A673 (cell line): Measurements from ENCODE around the gene FSTL1. TPM values are rescaled to one million over a fixed set of nuclear protein-coding genes. Genes with fewer than 3 reads are reported as not detected.

Source experiments
- BruUV-seq: library from RNA; stranded (reverse); fragments of 400-500 nt; replicated peaks from 2 replicates; lab custom pipeline; 2021; lab: Mats Ljungman, UMichigan
- CTCF ChIA-PET: fragments of 300-600 bp; sonication (Branson Sonifier 250); formaldehyde crosslinking; loops from one replicate; lab custom pipeline; 2022; ENCODE audit warnings: antibody characterized with exemption; lab: Charles Lee
- POLR2A ChIA-PET: fragments of 300-600 bp; sonication (Branson Sonifier 250); formaldehyde crosslinking; loops from one replicate; lab custom pipeline; 2022; ENCODE audit warnings: antibody characterized with exemption; ENCODE audit not compliant: low non-redundant PET; lab: Charles Lee
- DNase-seq: peaks from one replicate; pipeline ENCODE4 v3.0.0-alpha.2; 2015; ENCODE audit warnings: low spot score
- H3K27ac ChIP-seq: fragments of 200-600 bp; sonication (generic); 2 replicates; pipeline ENCODE4 v1.5.1; 2016; ENCODE audit warnings: mixed run types, low read depth, mild to moderate bottlenecking, mixed read lengths, antibody characterized with exemption, low read length; ENCODE audit not compliant: poor library complexity, severe bottlenecking
- H3K27me3 ChIP-seq: fragments of 200-600 bp; sonication (generic); replicated peaks from 2 replicates; pipeline ENCODE4 v1.6.1; 2017; ENCODE audit warnings: mixed run types, low read depth, mild to moderate bottlenecking, mixed read lengths, antibody characterized with exemption, low read length; ENCODE audit not compliant: insufficient read depth, poor library complexity
- H3K36me3 ChIP-seq: fragments of 200-600 bp; sonication (generic); 2 replicates; pipeline ENCODE4 v1.6.1; 2016; ENCODE audit warnings: mixed run types, mild to moderate bottlenecking, mixed read lengths, antibody characterized with exemption, low read length; ENCODE audit not compliant: insufficient read depth, poor library complexity, severe bottlenecking
- H3K4me1 ChIP-seq: fragments of 200-600 bp; sonication (generic); 2 replicates; pipeline ENCODE4 v1.6.1; 2017; ENCODE audit warnings: mixed run types, mild to moderate bottlenecking, mixed read lengths, antibody characterized with exemption, low read length; ENCODE audit not compliant: insufficient read depth, poor library complexity, severe bottlenecking
- H3K4me3 ChIP-seq: fragments of 200-600 bp; sonication (generic); 2 replicates; pipeline ENCODE4 v1.5.1; 2016; ENCODE audit warnings: low read depth, mixed run types, mild to moderate bottlenecking, mixed read lengths, low read length; ENCODE audit not compliant: poor library complexity, severe bottlenecking
- H3K9me3 ChIP-seq: fragments of 200-600 bp; sonication (generic); 2 replicates; pipeline ENCODE4 v1.6.1; 2016; ENCODE audit warnings: mixed run types, low read depth, mild to moderate bottlenecking, mixed read lengths, antibody characterized with exemption, low read length; ENCODE audit not compliant: poor library complexity, severe bottlenecking
- CTCF ChIP-seq: fragments of 300-800, 200-600 bp; sonication (generic); conservative IDR thresholded peaks from 2 replicates; pipeline ENCODE4 v1.5.1; 2017; ENCODE audit warnings: low read depth, mild to moderate bottlenecking, antibody characterized with exemption, low read length, moderate library complexity, mixed read lengths
- EZH2 ChIP-seq: fragments of 200-600 bp; sonication (generic); IDR thresholded peaks from 2 replicates; pipeline ENCODE4 v1.6.1; 2017; ENCODE audit warnings: borderline replicate concordance, low read depth, mild to moderate bottlenecking, mixed read lengths, antibody characterized with exemption, low read length; ENCODE audit not compliant: poor library complexity, severe bottlenecking
- intact Hi-C: fragments of 100-400 bp; cut with micrococcal nuclease; formaldehyde crosslinking; loops from one replicate; pipeline ENCODE4 v1.10.0; 2022; ENCODE audit not compliant: unreplicated experiment
- total RNA-seq: library from RNA; stranded (reverse); gene quantifications from 2 replicates; pipeline ENCODE4 v1.2.3, GENCODE V29; 2021

FSTL1 gene
- total RNA-seq, 1 experiment from 2014 or later: 122 TPM

GRCh38 chr3:120462409-120462959 is 11.7 kb upstream of the FSTL1 start:
- H3K9me3 ChIP-seq: no peaks in the 10 kb centered on the region
- H3K27ac ChIP-seq: no peak overlapping the region
- TF ChIP-seq EZH2: no peak
- TF ChIP-seq CTCF: no peak
- peak; percentile 21 for DNase-seq
- intact Hi-C loops: no loop called here
- H3K36me3 ChIP-seq: no peaks in the 10 kb centered on the region
- POLR2A ChIA-PET: no interaction called here
- no peak overlapping the region for H3K4me3 ChIP-seq
- no peaks in the 10 kb centered on the region for H3K27me3 ChIP-seq
- no TSS peak for BruUV-seq
- CTCF ChIA-PET: no interaction called here
- no peaks in the 10 kb centered on the region for H3K4me1 ChIP-seq

- no peaks in the 10 kb centered on the region for H3K9me3 ChIP-seq
- TF ChIP-seq CTCF: no peak
- no peak for TF ChIP-seq EZH2
- no peak overlapping the region for H3K4me3 ChIP-seq
- DNase-seq: no peak
- no TSS peak for BruUV-seq
- no peaks in the 10 kb centered on the region for H3K36me3 ChIP-seq
- CTCF ChIA-PET: no interaction called here
- no peaks in the 10 kb centered on the region for H3K27me3 ChIP-seq
- no peaks in the 10 kb centered on the region for H3K4me1 ChIP-seq
- POLR2A ChIA-PET: no interaction called here
- intact Hi-C loops: no loop called here
- H3K27ac ChIP-seq: no peak overlapping the region
Measured at GRCh38 chr3:120461416-120461815, 10.6 kb upstream of the FSTL1 start.

- H3K27me3 ChIP-seq: no peaks in the 10 kb centered on the region
- H3K9me3 ChIP-seq: no peaks in the 10 kb centered on the region
- H3K36me3 ChIP-seq: no peaks in the 10 kb centered on the region
- BruUV-seq: no TSS peak
- no peak overlapping the region for H3K4me3 ChIP-seq
- ChIA-PET CTCF (no interaction called here), POLR2A (no interaction called here)
- no peak overlapping the region for H3K27ac ChIP-seq
- intact Hi-C loops: no loop called here
- TF ChIP-seq CTCF (no peak), EZH2 (no peak)
- DNase-seq: no peak
- no peaks in the 10 kb centered on the region for H3K4me1 ChIP-seq
Measured at GRCh38 chr3:120460862-120461261, 10.1 kb upstream of the FSTL1 start.
